Left forelimb (tissue), 1 donor: Measurements from ENCODE around the gene SEMA3D.

Experiments
- DNase-seq: peaks from one replicate; pipeline ENCODE4 v3.0.0-alpha.2; 2018; ENCODE audit warnings: low spot score

SEMA3D gene

DNA sequence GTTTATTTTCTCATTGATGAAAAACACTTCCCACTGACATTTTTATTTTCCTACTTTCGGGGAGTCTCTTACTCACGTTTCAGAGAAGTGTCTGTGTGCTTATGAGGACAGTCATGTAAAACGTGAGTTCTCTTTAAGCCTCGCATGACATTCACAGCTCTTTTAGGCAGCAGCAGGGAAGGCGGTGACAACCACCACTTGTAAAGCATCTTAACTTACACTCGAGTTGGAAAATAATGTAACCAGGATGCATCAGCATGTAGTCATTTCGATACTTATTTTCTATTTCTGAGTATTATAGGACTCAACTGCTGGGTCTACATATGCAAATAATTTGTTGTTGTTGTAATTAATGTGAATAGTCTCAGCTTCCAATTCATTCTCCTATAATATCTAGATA lies 153.6 kb downstream of the SEMA3D start:
- DNase-seq = no peak

DNA sequence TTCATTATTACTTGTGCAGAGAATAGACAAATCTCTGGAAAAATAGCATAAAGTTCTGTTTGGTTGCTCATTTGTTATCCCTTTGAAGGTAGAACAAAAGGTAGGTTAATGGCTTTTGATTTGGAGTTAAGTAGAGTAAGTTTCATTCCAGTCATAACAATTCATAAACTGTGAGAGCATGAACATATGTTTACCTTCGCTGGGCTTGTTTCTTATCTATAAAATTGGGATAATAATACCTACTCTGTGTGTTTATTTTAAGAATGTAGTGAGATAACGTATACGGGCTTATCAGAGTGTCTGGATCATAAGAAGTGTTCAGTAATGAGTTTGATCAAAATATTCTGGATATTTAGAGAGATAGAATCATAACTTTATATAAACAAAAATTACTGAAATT lies 155.4 kb downstream of the SEMA3D start:
- no peak for DNase-seq

DNA sequence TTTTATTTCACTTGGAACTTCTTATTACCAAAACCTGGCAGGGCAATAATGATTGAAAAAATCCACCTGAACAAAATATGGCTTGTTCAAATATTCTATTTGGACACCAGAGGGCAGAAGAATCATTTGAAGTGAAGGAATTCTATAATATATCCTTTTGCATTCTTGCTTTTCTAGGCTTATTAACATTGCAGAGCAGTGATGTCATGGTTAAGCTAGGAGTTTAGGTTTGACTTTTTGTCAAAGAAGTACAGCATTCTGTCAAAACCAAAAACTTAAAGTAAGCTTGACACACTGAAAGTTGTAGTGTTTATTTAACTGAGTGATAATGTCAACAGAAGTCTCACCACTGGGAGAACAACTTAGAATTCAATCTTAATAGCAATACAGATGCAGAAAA lies 156.0 kb downstream of the SEMA3D start:
- no peak for DNase-seq

DNA sequence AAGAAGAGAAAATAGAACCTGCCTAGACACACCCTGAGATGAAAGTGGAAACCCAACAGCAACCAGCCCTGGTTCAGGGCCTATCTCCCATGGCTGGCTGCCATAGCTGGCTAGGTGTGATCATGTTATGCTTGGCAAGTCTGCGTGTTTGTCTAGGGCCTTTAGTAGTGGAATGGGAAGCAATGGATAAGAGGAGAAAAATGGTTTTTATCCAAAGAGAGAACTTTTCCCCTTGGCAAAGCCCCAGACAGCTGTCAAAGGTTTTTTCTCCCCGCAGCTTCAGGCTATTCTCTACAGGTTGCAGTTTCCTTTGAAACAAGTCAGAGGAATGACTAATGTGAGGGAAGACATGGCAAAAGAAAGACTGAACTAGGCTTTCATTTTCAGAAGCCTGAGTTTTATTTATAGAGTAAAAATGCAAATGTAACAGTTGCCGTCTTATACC lies 161.5 kb downstream of the SEMA3D start:
- no peak for DNase-seq

DNA sequence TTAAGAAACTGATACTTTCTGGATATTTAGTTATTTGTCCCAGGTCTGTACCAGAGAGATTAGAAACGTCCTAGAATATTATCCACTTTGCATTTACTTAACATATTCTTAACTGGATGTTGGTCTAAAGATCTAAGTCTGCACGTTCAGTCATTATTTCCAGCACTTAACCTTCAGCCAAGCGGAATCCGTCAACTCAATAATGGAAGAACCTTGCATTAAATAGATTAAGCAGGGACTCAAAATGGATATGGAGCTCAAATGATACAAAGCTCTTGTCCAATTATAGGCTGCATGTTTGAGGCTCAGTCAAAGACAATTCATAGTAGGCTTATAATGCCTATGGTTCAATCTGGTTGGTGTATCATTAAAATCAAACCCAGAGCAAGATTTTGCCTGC lies 162.9 kb downstream of the SEMA3D start:
- no peak for DNase-seq

DNA sequence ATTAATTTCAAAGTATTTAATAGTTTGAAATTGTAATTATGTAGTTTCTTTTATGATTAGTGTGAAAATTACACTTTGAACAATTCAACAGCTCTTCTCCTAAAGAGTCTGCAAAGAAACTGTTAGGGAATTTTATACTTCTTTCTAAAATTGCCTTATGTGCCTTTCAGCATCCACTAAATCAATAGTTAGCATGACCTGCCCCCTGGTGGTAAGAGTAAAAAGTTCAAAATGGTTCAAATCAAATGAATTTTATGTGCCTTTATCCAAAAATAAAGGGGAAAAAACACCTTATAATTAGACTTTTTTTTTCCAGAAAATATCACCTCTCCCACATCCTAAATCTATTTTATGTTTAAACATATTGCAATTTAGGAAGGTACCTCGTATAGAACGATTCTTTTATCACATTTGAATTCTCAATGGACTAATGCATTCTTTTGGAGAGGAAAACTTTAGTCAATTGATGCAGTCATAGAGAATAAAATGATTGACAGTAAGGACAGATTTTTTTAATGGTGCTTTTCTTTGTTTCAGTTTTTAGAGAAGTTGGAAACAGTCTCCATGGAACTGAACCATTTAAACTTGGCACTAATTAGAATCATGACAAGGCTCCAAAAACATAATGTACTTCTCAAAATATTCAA lies 163.7 kb downstream of the SEMA3D start:
- DNase-seq = no peak

DNA sequence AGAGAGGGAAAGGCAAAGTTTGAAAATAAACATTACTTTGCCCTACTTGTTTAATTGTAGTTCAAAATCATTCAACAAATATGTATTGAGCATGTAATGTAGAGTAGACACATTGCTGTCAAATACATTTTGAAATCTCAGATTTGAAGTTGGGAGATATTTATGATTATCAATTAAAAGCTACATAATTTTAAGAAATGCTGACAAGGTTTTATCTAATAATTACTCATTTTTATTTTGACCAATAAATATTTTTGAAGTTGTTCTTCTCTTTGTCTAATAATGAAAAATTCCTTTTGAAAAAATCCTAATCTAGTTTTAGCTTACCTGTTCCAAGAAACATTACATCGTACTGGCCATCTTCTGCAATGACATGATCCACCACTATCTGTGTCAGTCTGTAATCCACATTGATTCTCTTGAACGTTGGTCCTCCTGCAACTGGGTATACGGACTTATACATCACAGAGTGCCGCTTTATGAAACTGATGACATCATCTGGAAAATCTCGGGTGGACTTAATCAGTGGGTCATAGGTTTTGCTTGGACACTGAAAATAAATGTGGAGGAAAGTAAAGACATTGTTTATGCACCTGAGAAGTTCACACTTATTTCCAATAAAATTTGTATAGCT lies 164.7 kb downstream of the SEMA3D start:
- no peak for DNase-seq

DNA sequence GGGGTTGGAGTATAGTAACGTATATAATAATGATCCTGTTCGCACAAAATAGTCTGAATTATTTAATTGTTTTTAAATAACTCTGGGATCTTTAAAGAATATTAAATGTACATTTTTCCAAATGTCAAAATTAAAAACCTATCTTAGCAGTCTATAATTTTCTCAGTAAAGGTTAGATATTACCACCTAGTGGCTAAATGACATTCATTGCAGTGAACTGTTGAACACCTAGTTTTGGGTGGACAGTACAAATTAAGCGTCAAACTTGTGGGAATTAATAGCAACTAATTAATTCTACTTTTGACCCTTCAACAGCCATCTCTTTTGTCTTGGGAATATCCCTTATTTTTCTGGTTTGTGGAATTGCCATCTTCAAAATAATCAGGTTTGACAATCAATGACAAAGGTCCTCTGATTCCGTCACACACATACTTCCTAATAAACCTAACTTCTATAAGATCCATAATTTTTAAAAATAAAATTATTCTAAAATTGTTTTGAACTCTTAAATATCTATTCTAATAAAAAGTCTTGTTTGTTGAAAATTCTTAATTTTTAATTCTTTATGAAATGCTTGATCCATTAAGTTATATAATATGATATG lies 165.7 kb downstream of the SEMA3D start:
- no peak for DNase-seq

DNA sequence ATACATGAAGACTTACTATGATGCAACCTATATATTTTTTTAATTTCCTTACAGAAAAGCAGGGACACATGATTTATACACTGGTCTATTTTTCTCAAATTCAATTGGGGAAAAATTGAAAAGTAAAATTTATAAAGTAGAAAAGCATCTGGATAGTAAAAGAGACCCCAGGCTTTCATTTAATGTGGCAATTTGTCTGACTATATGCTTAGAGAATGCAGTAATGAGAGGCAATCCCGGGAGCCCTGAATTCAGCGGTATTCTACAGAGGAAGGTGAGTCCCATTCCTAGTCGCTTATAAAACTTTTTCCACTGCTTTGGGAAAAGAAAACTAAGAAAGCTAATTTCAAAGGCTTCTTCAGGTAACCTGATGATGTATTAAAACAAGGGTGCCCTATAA lies 167.1 kb downstream of the SEMA3D start:
- DNase-seq = no peak

DNA sequence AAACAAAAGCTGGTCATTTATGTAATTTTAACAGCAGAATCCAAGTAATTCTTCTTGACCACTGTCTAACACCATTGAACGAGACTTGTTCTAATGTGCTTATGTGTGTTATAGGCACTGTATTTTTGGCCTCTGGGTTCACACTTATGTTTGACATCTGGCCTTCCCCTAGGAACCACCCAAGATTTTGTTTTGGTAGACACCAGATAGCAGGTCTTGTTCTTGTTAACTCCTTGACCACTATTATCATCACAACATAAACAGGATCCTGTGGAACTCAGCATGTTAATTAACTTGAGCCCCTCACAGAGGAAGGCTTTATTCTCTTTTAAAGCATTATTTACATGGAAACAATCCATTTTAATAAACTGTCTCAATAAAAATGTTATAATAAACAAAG lies 167.7 kb downstream of the SEMA3D start:
- DNase-seq = no peak

DNA sequence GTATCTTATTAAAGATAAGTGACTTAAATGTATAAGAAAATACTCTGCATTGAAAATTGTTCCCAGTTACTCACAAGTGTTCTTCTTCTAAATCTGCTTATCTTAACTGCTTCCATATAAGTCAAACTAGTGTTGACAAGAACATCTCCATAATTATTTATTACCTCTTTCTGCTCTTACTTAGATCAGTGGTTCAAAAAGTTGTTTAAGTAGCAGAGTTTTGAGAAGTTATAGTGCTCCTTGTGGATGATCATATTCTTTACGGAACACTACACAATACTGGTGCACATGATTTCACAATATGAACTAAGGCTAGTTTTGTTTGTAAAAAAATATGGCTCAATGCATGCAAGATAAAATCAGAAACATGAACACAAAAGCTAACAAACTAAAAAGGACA lies 168.4 kb downstream of the SEMA3D start:
- no peak for DNase-seq

DNA sequence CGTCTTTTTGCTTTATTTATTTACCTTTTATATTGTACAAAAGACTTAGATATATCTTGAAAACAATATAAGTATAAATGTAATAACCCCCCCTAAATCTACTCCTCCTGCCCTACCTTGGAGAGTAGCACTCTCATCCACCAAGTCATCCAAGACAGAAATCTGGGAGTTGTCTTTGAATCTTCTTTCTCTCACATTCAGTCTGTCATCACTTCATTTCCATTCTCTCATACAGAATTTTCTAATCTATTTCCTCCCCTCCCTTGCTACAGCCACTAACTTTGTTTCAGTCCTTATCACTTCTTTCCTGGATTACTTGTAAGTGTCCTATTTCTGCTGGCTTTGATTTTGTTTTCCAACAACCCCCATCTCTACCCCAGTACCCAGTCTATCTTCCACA lies 170.6 kb downstream of the SEMA3D start:
- DNase-seq = no peak

DNA sequence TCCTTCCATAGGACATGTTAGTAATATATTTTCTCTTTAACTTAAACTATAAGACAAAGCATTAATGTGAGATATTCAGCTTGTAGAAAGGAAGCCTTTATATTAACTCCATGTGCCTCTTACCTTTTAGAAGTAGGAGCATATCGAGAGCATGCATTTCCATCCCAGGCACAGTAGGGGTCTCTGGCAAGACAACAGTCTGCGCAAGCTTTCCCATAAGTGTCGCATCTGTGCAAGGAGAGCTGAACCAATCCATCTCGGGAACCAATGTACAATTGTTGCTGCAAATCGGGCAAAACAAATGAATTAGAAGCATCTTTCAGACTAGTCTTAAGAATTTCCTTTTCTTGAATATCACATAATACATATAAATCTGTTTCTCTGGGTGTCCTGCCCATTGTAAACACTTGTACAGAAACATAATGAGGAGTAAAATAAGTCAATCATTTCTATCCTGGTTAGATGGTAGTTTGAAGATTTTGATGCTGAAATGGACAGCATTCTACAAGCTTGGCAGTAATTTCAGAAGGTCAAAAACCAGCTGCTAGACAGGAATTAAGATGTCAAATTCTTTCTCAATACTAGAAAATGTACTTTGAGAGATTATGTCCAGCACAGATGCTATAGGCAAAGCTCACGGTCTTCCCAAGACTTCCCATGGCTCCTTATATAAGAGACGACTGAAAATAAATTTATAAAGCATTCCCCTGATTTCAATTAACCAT lies 171.8 kb downstream of the SEMA3D start:
- DNase-seq = no peak

DNA sequence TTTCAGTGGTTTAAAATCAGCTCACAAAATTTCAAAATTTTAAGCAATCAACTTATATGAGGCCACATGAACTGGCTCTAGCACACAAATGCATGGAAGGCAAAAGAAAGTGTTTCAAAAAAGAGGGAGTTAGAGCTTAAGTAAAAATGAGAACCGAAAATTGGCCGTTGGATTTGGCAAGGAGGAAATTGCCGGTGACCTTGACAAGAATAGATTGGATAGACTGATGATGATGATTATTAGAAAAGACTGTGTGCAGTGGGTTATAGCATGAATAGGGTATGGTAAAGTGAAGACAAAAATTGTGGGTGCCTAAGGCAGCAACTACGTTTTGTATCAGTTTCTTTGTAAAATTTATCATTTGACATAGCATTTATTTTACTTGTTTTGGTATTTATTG lies 175.7 kb downstream of the SEMA3D start:
- no peak for DNase-seq

DNA sequence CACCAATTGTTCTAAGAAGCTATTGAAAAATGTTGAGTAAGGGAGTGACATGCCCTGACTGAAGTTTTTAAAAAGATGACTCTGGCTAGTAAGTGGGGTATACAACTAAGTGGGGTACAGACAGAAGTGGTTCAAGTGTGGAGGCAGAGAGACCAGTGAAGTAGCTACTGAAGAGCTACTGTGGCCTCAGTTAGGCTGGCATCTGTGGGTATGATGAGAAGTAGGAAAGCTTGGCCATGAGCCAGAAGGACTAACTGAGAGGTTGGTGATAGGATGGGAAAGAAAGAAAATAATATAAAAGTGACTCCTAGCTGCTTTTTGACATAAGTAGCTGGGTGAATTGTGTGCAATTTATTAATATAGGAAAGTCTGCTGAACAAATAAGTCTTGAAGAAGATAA lies 176.6 kb downstream of the SEMA3D start:
- no peak for DNase-seq

DNA sequence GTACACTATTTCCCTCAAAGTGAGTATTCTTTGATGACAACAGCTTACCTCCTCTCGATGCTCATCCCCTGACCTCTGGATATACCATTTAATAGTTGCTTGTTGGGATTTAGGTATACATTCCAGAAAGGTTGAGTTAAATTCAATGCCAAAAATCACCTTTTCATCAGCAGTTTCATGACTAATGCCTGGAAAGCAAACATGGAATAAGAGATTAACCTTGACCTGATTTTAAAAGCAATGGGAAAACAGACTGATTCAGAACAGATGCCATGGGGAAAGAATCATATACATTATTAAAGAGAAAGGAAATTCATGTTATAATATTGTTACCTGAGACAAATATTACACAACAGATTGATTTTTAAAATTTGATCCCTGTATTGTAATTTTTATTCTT lies 180.1 kb downstream of the SEMA3D start:
- DNase-seq = no peak

DNA sequence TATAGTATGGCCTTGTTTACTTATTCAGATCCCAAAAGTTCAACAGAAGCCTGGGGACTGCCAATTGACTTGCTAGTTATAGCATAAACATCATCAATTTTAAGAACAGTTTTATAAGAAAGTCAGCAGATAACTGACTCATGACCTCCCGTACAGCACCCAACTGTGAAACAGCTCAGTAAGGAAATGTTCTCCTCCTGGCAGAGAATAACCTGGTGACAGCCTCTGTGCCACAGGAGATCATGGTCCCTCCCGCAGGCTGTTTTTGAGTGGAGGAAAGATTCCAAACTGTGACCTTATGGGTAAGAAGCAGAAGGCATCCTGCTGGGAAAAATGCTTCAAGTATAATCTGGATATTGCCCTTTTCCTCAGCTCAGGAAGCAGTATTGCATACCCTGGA lies 182.5 kb downstream of the SEMA3D start:
- DNase-seq = no peak

DNA sequence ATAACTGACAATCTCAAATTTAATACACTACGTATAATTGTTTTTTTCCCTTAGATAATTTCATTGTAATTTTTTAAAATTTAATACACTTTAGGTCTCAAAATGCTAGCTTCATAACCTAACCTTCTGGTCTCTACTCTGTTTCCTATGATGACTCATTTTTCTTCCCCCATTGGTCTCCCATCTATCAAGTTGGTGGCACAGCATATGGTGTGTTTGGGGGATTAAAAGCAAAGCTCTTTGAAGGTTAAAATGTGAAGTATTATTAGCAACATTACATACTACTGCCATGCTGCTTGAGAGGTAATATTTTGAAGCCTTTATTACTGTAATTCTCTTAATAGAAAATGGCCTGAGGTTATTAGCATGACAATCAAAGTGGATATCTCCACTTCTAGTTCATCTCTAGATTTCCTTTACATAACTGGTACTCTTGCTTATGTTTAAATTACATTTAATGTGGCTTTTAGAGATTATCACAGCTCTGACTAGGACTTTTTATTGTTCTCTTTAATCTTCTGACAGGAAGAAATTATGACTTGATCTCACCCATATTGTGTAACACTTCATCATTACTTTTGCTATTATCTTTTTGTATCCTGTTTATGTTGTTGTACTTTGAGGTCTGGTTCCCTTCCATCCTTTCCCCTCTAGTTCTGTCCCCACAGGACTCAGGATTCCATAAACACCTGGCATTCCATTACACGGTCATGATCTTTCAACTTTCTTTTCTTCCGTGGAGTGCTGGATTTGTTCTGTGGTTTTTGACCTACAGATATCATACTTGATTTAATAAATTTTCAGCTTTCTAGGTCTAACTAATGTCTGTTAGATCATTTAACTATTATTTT lies 185.1 kb downstream of the SEMA3D start:
- no peak for DNase-seq

DNA sequence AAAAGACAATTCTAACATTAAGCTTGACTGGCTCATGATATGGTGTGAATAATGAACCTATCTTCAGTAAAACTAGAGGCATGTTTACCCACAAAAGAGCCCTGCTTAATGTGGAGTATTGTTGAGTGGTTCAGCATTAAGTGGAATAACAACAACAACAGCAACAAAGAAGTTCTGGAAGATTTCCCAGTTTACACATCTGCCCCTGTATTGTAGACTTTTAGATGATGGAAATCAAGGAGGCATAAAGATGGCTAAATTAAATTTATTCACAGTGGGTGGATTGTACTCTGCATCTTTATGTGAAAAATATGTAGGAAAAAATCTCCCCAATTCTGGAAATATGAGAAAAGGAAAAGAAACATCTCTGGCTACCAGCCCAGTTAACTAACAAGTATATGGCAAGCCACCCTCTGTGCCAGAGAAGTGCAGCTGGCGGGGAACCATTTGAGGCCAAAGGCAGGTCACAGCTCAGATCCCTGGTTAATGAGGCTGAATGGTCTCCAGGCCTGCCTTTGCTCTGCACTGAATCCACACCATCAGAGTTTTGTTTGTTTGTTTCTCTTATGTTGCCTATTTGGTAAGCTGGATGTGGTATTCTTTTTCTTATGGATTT lies 186.0 kb downstream of the SEMA3D start:
- DNase-seq = no peak

DNA sequence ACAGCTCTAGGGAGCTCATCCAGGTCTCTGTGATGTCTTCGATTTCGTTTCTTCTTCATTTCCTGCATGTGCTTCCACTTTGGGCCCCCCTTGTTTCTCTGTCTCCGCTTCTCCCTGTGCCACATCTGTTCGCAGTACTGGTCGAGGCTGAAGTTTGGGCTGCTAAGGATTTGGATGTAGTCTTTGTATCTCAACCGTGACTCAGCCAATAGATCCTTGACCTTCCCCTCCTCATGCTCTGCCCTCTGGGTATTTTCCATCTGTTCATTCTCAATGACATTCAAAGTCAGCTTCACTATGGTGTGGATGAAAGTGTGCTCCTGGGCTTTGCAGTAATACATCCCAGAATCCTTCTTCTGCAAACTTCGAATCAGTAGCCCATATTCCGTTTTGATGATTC lies 187.4 kb downstream of the SEMA3D start:
- no peak for DNase-seq

DNA sequence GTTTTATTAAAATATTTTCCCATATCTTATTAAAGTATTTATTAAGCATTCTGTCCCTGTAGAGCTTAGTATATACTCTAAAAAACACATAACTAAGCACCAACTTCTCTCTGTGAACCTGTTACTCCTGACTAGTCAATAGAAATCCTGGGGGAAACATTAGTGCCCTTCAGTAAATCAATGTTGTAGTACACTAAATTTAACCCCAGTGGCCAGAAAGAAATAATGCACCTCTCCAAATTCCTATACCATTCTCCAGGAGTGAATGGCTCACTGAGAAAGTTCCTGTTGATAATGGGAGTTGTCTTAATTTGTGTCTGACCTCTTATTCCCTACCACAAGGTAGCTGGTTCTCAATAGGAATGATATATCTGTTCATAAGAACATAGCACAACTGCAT lies 188.2 kb downstream of the SEMA3D start:
- DNase-seq = no peak

DNA sequence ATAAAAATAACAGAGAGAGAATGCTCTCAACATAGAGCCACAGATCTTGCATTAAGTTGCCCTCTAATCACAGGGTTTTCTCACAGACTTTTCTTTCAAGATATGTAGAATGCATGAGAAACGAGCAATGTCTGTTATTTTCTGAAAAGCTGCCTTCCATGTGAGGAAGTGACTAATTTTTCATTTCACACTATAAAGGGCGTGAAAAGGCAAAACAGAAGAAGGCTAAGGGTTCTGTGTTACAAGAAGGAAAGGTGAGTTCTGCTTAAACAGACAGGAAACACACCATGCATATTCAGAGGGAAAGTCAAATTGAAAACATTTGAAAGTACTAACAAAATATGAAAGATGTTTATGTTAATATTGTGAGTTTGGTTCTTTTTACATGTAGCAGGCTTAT lies 189.2 kb downstream of the SEMA3D start:
- DNase-seq = no peak
